Stimulated activated CD4-positive, alpha-beta T cell treated with anti-CD3 and anti-CD28 coated beads, TNF-alpha, amount 100 ng/mL, for 48 hours (primary cell): Measurements from ENCODE around the gene CD160.
"Not testable (repeated sequence)": the region's sequence is repeated elsewhere in the genome, so short reads cannot be mapped to it uniquely, and the experiment has no call there.

Experiments used
- DNase-seq, 3 donors: peaks; one replicate each; pipeline ENCODE4 v3.0.0-alpha.2; 2020; ENCODE audit warnings: low read depth in 3 of 3

The CD160 gene

GRCh38 chr1:145758575-145758974, 39.3 kb downstream of the CD160 start:
- no peak for DNase-seq

GRCh38 chr1:145759721-145760120, 40.4 kb downstream of the CD160 start:
- no peak for DNase-seq

GRCh38 chr1:145760395-145760949, 41.2 kb downstream of the CD160 start:
- DNase-seq: not testable (repeated sequence)

- not testable (repeated sequence) for DNase-seq
These were observed 42.2 kb downstream of the CD160 start for GRCh38 chr1:145761498-145761897.

- not testable (repeated sequence) for DNase-seq
These were observed 42.7 kb downstream of the CD160 start for GRCh38 chr1:145762001-145762400.

GRCh38 chr1:145764231-145764940, 45.1 kb downstream of the CD160 start:
- DNase-seq: not testable (repeated sequence)

GRCh38 chr1:145765127-145765526, 45.8 kb downstream of the CD160 start:
- DNase-seq: not testable (repeated sequence)

GRCh38 chr1:145765585-145766360, 46.5 kb downstream of the CD160 start:
- DNase-seq: not testable (repeated sequence)

GRCh38 chr1:145766926-145767325, 47.6 kb downstream of the CD160 start:
- DNase-seq: not testable (repeated sequence)

- not testable (repeated sequence) for DNase-seq
These were observed 48.7 kb downstream of the CD160 start for GRCh38 chr1:145768004-145768403.

- DNase-seq: no peak
These were observed 51.8 kb downstream of the CD160 start for GRCh38 chr1:145771056-145771455.

- DNase-seq: no peak
These were observed 54.1 kb downstream of the CD160 start for GRCh38 chr1:145773423-145773822.

- DNase-seq: no peak
These were observed 58.3 kb downstream of the CD160 start for GRCh38 chr1:145777357-145778145.

- DNase-seq: no peak
These were observed 58.8 kb downstream of the CD160 start for GRCh38 chr1:145778146-145778540.

- no peak for DNase-seq
These were observed 63.2 kb downstream of the CD160 start for GRCh38 chr1:145782272-145783099.

GRCh38 chr1:145784409-145784808, 65.1 kb downstream of the CD160 start:
- DNase-seq: no peak

GRCh38 chr1:145785547-145785946, 66.2 kb downstream of the CD160 start:
- DNase-seq: no peak

- DNase-seq: no peak
These were observed 67.0 kb downstream of the CD160 start for GRCh38 chr1:145786271-145786670.

- DNase-seq: no peak
These were observed 69.3 kb downstream of the CD160 start for GRCh38 chr1:145788580-145788979.
